SK-N-SH (cell line): ENCODE measurements around the gene YES1. TPM values are rescaled to one million over a fixed set of nuclear protein-coding genes. Genes with fewer than 3 reads are reported as not detected.

ENCODE experiments used
- CTCF ChIA-PET: fragments of 300-600, 350-600 bp; formaldehyde crosslinking; extraction: SDS; loops from one replicate; lab custom pipeline; 2021; lab: Yijun Ruan, JAX
- POLR2A ChIA-PET: fragments of 350-600 bp; sonication (Branson Sonifier 250); formaldehyde crosslinking; extraction: SDS; loops from one replicate; lab custom pipeline; 2020; ENCODE audit warnings: antibody characterized with exemption, inconsistent platforms; lab: Yijun Ruan, JAX
- DNase-seq: peaks from one replicate; pipeline ENCODE4 v3.0.0; 2012
- H2AFZ ChIP-seq: fragments of 200-600 bp; sonication (generic); 2 replicates; pipeline ENCODE4 v1.8.1; 2016; ENCODE audit warnings: antibody characterized with exemption, mild to moderate bottlenecking, low read depth
- H3F3A ChIP-seq: fragments of 200-600 bp; sonication (generic); replicated peaks from 2 replicates; pipeline ENCODE3; 2016; ENCODE audit warnings: antibody characterized with exemption, mild to moderate bottlenecking; ENCODE audit not compliant: insufficient read depth
- H3K27ac ChIP-seq, 2 experiments: fragments of 200-500 bp in 1 of 2; fragments of 200-600 bp in 1 of 2; sonication (Bioruptor generic) in 1 of 2; sonication (generic), shearing (Covaris generic) in 1 of 2; 2 replicates each; pipeline versions ENCODE4 v1.5.1 to v1.6.1; 2014 to 2016; ENCODE audit warnings: low read depth in 2 of 2, inconsistent platforms in 1 of 2, low read length in 1 of 2, mild to moderate bottlenecking in 1 of 2, mixed read lengths in 1 of 2
- H3K27me3 ChIP-seq: fragments of 200-600 bp; sonication (generic), shearing (Covaris generic); 2 replicates; pipeline ENCODE4 v1.6.1; 2016; ENCODE audit warnings: mixed run types; ENCODE audit not compliant: insufficient read depth
- H3K36me3 ChIP-seq, 2 experiments: fragments of 200-500 bp in 1 of 2; fragments of 200-600 bp in 1 of 2; sonication (Bioruptor generic) in 1 of 2; sonication (generic) in 1 of 2; replicated peaks in 1 of 2; 2 replicates each; pipeline versions ENCODE3 to v1.5.1; 2014 to 2016; ENCODE audit warnings: low read length in 1 of 2, mild to moderate bottlenecking in 1 of 2; ENCODE audit not compliant: insufficient read depth in 2 of 2, control insufficient read depth in 1 of 2
- H3K4me1 ChIP-seq, 2 experiments: fragments of 200-500 bp in 1 of 2; fragments of 200-600 bp in 1 of 2; sonication (Bioruptor generic) in 1 of 2; sonication (generic), shearing (Covaris generic) in 1 of 2; 2 replicates each; pipeline versions ENCODE4 v1.5.1 to v1.6.1; 2014 to 2016; ENCODE audit warnings: low read depth in 1 of 2, low read length in 1 of 2, mixed run types in 1 of 2; ENCODE audit not compliant: insufficient read depth in 2 of 2, control insufficient read depth in 1 of 2
- H3K4me2 ChIP-seq: fragments of 200-600 bp; sonication (generic), shearing (Covaris generic); 2 replicates; pipeline ENCODE4 v1.6.1; 2017; ENCODE audit warnings: mixed run types
- H3K4me3 ChIP-seq, 2 experiments: fragments of 200-500 bp in 1 of 2; fragments of 200-600 bp in 1 of 2; sonication (Bioruptor generic) in 1 of 2; sonication (generic), shearing (Covaris generic) in 1 of 2; 2 replicates each; pipeline versions ENCODE4 v1.5.1 to v1.8.1; 2014 to 2016; ENCODE audit warnings: low read depth in 2 of 2, inconsistent platforms in 1 of 2, low read length in 1 of 2, mild to moderate bottlenecking in 1 of 2, mixed read lengths in 1 of 2, moderate library complexity in 1 of 2
- H3K79me2 ChIP-seq: fragments of 200-600 bp; sonication (generic); 2 replicates; pipeline ENCODE4 v1.8.1; 2017; ENCODE audit warnings: mild to moderate bottlenecking; ENCODE audit not compliant: insufficient read depth
- H3K9ac ChIP-seq: fragments of 200-600 bp; sonication (generic); 2 replicates; pipeline ENCODE4 v1.6.1; 2017; ENCODE audit warnings: mixed run types
- H3K9me2 ChIP-seq: fragments of 200-600 bp; sonication (generic); 2 replicates; pipeline ENCODE4 v1.6.1; 2017; ENCODE audit warnings: mixed run types
- H3K9me3 ChIP-seq: fragments of 200-600 bp; sonication (generic); 2 replicates; pipeline ENCODE4 v1.6.1; 2017; ENCODE audit warnings: mixed run types, mild to moderate bottlenecking, moderate library complexity
- H4K20me1 ChIP-seq: fragments of 200-600 bp; sonication (generic); 2 replicates; pipeline ENCODE4 v1.6.1; 2017; ENCODE audit warnings: mild to moderate bottlenecking, mixed run types; ENCODE audit not compliant: insufficient read depth
- CHD2 ChIP-seq: fragments of 150-350 bp; IDR thresholded peaks from 2 replicates; pipeline ENCODE4 v1.6.1; 2018; ENCODE audit warnings: low read length; ENCODE audit not compliant: partially characterized antibody
- CTCF ChIP-seq: fragments of 200-600 bp; sonication (generic); IDR thresholded peaks from 2 replicates; pipeline ENCODE4 v1.6.1; 2017; ENCODE audit warnings: antibody characterized with exemption, mild to moderate bottlenecking, moderate library complexity
- EZH2phosphoT487 ChIP-seq: fragments of 200-600 bp; sonication (generic); IDR thresholded peaks from 2 replicates; pipeline ENCODE4 v1.6.1; 2017; ENCODE audit warnings: low read depth, mixed run types, mild to moderate bottlenecking, antibody characterized with exemption, moderate library complexity, borderline replicate concordance
- FOSL2 ChIP-seq: IDR thresholded peaks from 2 replicates; pipeline ENCODE4 v1.4.0; 2012; ENCODE audit warnings: low read depth, mild to moderate bottlenecking, moderate library complexity, borderline replicate concordance
- FOXM1 ChIP-seq: IDR thresholded peaks from 2 replicates; pipeline ENCODE4 v1.4.0; 2012; ENCODE audit warnings: low read depth, mild to moderate bottlenecking
- GATA2 ChIP-seq: sonication (generic); formaldehyde crosslinking; IDR thresholded peaks from 2 replicates; pipeline ENCODE4 v1.5.0; 2020; ENCODE audit warnings: mild to moderate bottlenecking, missing genetic modification reagents
- MAX ChIP-seq: IDR thresholded peaks from 2 replicates; pipeline ENCODE4 v1.4.0; 2012; ENCODE audit warnings: low read depth
- NFIC ChIP-seq: IDR thresholded peaks from 2 replicates; pipeline ENCODE4 v1.4.0; 2012; ENCODE audit warnings: borderline replicate concordance
- PBX3 ChIP-seq: IDR thresholded peaks from 2 replicates; pipeline ENCODE4; 2012
- POLR2AphosphoS5 ChIP-seq: IDR thresholded peaks from 2 replicates; pipeline ENCODE4 v1.6.1; 2012; ENCODE audit warnings: low read depth, low read length
- RAD21 ChIP-seq: IDR thresholded peaks from 2 replicates; pipeline ENCODE4 v1.6.1; 2012; ENCODE audit warnings: mild to moderate bottlenecking, low read length
- RFX5 ChIP-seq: IDR thresholded peaks from 2 replicates; pipeline ENCODE4 v1.6.1; 2012; ENCODE audit warnings: mild to moderate bottlenecking, improper control_type of control experiment, low read length
- TAF1 ChIP-seq: IDR thresholded peaks from 2 replicates; pipeline ENCODE4 v1.6.1; 2012; ENCODE audit warnings: low read depth, mild to moderate bottlenecking, low read length, moderate library complexity, borderline replicate concordance
- USF2 ChIP-seq: fragments of 150-350 bp; IDR thresholded peaks from 2 replicates; pipeline ENCODE4 v1.6.1; 2017; ENCODE audit warnings: antibody characterized with exemption, low read length, low read depth, borderline replicate concordance
- YY1 ChIP-seq: IDR thresholded peaks from 2 replicates; pipeline ENCODE4 v1.4.0; 2012; ENCODE audit warnings: low read depth, mild to moderate bottlenecking
- ZBTB33 ChIP-seq: IDR thresholded peaks from 2 replicates; pipeline ENCODE4 v1.4.0; 2012; ENCODE audit warnings: low read depth, borderline replicate concordance
- WGBS: methylation state at CpG from one replicate; pipeline ENCODE4 v1.1.6; 2017; ENCODE audit warnings: low lambda C conversion rate; 5-methylcytosine and 5-hydroxymethylcytosine counted together
- polyA plus RNA-seq, 3 experiments: library from polyadenylated mRNA; depleted of rRNA; stranded (reverse); fragments of >200 nt; gene quantifications; 2 replicates each; pipeline ENCODE4 v1.2.3, GENCODE V29; 2012

Gene YES1
- polyA plus RNA-seq, 1 of the 3 experiments (the other 2 are of a cell fraction) = 7.9 TPM

GRCh38 chr18:712401-713134 lies 99.5 kb downstream of the YES1 start, which contains the start of gene ENOSF1:
Gene ENOSF1, minus strand, starts transcription at chr18:712630. Its CDS starts 43 bp downstream, at chr18:712587.
- Histone ChIP-seq H4K20me1 (no peaks in the 10 kb centered on the region), H3K9me3 (no peaks in the 10 kb centered on the region), H3K9ac (peak within 1 kb of the TSS; percentile 70), H3K4me1 (peaks cover 0 to 7% of the 10 kb centered on the region in 2 experiments; a peak in 1 of 4 replicates), H3K4me2 (peak within 1 kb of the TSS; percentile 91), H3K4me3 (peak within 1 kb of the TSS; percentile 67 to 68), H3K27ac (peak within 1 kb of the TSS in 1 of 2 experiments; percentile 47; a peak in 1 of 4 replicates), H3F3A (peaks cover 27% of the 10 kb centered on the region), H3K36me3 (no peaks in the 10 kb centered on the region), H3K27me3 (no peaks in the 10 kb centered on the region), H2AFZ (peak within 1 kb of the TSS; percentile 87), H3K9me2 (no peaks in the 10 kb centered on the region), H3K79me2 (peaks cover 16% of the 10 kb centered on the region; the same call in 1 of the 2 replicates)
- no peak for TF ChIP-seq USF2
- TF ChIP-seq FOXM1 = no peak
- peak; percentile 29; the same call in 1 of the 2 replicates for TF ChIP-seq TAF1
- TF ChIP-seq FOSL2 = no peak
- no peak for TF ChIP-seq PBX3
- TF ChIP-seq NFIC = no peak
- TF ChIP-seq ZBTB33 = no peak
- TF ChIP-seq CHD2 = no peak
- TF ChIP-seq POLR2AphosphoS5 = peak; percentile 36; the same call in 1 of the 2 replicates
- TF ChIP-seq GATA2 (CRISPR knock-in tag) = no peak
- TF ChIP-seq YY1 = peak; percentile 69
- no peak for TF ChIP-seq RFX5
- no peak for TF ChIP-seq EZH2phosphoT487
- TF ChIP-seq MAX = no peak
- peak; percentile 55 for TF ChIP-seq CTCF
- no peak; the same call in 1 of the 2 replicates for TF ChIP-seq RAD21
- DNase-seq = peak; percentile 92
- no CpG with 5 or more reads among the region's 91 CpGs for WGBS
- POLR2A ChIA-PET = no interaction called here
- CTCF ChIA-PET = interaction anchor here (0.6 to 2.1 kb wide), 14 partner anchors 9 to 127 kb away, joined by 3 to 10 read pairs (median 4); no protein-coding TSS in a partner anchor
